Measurements from ENCODE around the gene RANBP10. TPM values are rescaled to one million over a fixed set of nuclear protein-coding genes. Genes with fewer than 3 reads are reported as not detected.
"Not testable (repeated sequence)": the region's sequence is repeated elsewhere in the genome, so short reads cannot be mapped to it uniquely, and the experiment has no call there.

Gene RANBP10
- total RNA-seq, 2 donors from 2014 or later = 14.1 to 14.5 TPM

DNA sequence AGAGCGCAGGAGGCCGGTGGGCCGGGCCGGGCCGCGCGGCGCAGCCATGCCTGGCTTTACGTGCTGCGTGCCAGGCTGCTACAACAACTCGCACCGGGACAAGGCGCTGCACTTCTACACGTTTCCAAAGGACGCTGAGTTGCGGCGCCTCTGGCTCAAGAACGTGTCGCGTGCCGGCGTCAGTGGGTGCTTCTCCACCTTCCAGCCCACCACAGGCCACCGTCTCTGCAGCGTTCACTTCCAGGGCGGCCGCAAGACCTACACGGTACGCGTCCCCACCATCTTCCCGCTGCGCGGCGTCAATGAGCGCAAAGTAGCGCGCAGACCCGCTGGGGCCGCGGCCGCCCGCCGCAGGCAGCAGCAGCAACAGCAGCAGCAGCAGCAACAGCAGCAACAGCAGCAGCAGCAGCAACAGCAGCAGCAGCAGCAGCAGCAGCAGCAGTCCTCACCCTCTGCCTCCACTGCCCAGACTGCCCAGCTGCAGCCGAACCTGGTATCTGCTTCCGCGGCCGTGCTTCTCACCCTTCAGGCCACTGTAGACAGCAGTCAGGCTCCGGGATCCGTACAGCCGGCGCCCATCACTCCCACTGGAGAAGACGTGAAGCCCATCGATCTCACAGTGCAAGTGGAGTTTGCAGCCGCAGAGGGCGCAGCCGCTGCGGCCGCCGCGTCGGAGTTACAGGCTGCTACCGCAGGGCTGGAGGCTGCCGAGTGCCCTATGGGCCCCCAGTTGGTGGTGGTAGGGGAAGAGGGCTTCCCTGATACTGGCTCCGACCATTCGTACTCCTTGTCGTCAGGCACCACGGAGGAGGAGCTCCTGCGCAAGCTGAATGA lies 36.4 kb upstream of the RANBP10 start:
- Histone ChIP-seq H3K4me3 (peak overlapping the region; percentile 90), H3K27me3 (replicated peaks; ENCODE audit: insufficient read depth) (no peaks in the 10 kb centered on the region), H3K9me3 (no peaks in the 10 kb centered on the region), H3K36me3 (no peaks in the 10 kb centered on the region), H3K27ac (peak overlapping the region; percentile 97 to 99), H3K4me1 (ENCODE audit: control insufficient read depth in 1 of 2, low read depth in 2 of 2) (peaks cover 32 to 37% of the 10 kb centered on the region in 2 donors)
- TF ChIP-seq, protein P1, sequence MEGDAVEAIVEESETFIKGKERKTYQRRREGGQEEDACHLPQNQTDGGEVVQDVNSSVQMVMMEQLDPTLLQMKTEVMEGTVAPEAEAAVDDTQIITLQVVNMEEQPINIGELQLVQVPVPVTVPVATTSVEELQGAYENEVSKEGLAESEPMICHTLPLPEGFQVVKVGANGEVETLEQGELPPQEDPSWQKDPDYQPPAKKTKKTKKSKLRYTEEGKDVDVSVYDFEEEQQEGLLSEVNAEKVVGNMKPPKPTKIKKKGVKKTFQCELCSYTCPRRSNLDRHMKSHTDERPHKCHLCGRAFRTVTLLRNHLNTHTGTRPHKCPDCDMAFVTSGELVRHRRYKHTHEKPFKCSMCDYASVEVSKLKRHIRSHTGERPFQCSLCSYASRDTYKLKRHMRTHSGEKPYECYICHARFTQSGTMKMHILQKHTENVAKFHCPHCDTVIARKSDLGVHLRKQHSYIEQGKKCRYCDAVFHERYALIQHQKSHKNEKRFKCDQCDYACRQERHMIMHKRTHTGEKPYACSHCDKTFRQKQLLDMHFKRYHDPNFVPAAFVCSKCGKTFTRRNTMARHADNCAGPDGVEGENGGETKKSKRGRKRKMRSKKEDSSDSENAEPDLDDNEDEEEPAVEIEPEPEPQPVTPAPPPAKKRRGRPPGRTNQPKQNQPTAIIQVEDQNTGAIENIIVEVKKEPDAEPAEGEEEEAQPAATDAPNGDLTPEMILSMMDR (IDR thresholded peaks at IDR 0.05) = peak; percentile 43
- no peak for DNase-seq (ENCODE audit: low spot score)
- peak; percentile 11 for ATAC-seq (ENCODE audit: insufficient number of reproducible peaks, low FRiP score, low read depth)

DNA sequence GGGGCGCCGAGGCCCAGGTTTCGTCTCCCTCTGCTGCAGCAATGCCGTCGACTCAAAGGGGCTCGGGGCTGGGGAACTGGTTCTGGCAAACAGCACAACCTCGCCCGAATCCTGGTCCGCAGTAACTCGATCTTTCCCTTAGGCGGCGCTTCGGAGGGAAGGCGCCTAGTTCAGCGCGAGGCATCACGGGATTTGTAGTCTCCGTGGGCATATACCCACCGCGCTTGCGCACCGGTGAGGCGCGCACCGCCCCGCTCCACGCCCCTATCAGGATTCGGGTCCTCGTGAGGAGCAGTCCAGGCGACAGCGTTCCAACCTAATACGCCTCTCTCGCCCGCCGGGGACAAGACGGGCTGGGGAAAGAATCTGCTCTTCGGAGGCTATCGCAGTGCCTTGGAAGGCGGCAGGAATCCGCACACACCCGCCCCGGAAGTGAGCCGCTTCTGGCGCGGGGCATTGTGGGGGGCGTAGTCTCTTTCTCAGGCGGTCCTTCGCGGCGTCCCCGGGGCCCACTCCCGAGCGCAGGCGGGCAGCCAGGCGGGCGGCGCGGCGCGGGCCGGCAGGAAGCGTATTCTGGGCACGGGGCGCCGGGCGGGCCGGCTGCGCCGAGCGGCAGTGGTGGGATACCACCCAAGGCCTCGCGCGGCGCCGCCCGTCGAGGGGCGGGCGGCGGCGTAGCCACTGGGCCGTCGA lies 35.6 kb upstream of the RANBP10 start, which contains the start of gene THAP11:
TSS of gene THAP11 (plus strand) at position 505 of the 693 bp plus-strand sequence. CDS start 235 bp downstream, outside the sequence.
- Histone ChIP-seq H3K27me3 (replicated peaks; ENCODE audit: insufficient read depth) (no peaks in the 10 kb centered on the region), H3K4me1 (ENCODE audit: control insufficient read depth in 1 of 2, low read depth in 2 of 2) (peaks cover 31 to 34% of the 10 kb centered on the region in 2 donors), H3K36me3 (no peaks in the 10 kb centered on the region), H3K27ac (peak within 1 kb of the TSS; percentile 97 to 99), H3K9me3 (no peaks in the 10 kb centered on the region), H3K4me3 (peak within 1 kb of the TSS; percentile 90)
- peak; percentile 81 for DNase-seq (ENCODE audit: low spot score)
- TF ChIP-seq, protein P1 (IDR thresholded peaks at IDR 0.05) = peak; percentile 87
- ATAC-seq (ENCODE audit: insufficient number of reproducible peaks, low FRiP score, low read depth) = peak; percentile 90

DNA sequence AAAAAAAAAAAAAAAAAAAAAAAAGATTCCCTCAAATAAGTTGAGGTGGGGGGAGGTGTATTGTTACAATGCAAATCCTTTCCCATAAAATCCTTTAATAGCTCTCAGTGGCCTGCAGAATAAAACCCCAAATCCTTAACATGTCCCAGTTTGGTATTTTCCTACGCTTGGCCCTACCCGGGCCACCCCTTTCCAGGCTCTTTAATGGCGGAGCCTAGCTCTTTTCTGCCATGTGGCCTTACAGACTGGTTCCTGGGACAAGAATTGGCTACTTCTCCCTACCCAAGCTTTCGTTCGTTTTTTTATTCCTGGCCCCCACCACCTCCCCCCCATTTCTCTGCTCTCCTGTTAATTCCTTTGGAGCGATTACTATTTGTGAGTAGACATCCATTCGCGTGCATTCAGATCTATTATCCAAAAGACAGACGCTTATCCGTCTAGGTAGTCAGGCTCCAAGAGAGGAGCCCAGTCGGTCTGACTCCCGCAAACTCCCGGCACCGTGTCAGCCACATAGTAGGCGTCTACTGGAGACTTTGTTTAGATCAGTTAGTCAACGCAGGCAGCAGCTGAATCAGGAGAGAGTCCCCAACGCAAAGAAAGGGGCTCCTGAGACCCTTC lies 34.9 kb upstream of the RANBP10 start:
- H3K27me3 ChIP-seq (replicated peaks; ENCODE audit: insufficient read depth) = no peaks in the 10 kb centered on the region
- H3K9me3 ChIP-seq = no peaks in the 10 kb centered on the region
- H3K4me1 ChIP-seq (ENCODE audit: control insufficient read depth in 1 of 2, low read depth in 2 of 2) = peaks cover 31 to 34% of the 10 kb centered on the region in 2 donors
- H3K36me3 ChIP-seq = no peaks in the 10 kb centered on the region
- peak overlapping the region; percentile 90 for H3K4me3 ChIP-seq
- ATAC-seq (ENCODE audit: insufficient number of reproducible peaks, low FRiP score, low read depth) (no peak), DNase-seq (ENCODE audit: low spot score) (no peak)
- peak overlapping the region; percentile 97 to 99 for H3K27ac ChIP-seq
- TF ChIP-seq, protein P1 (IDR thresholded peaks at IDR 0.05) = no peak

DNA sequence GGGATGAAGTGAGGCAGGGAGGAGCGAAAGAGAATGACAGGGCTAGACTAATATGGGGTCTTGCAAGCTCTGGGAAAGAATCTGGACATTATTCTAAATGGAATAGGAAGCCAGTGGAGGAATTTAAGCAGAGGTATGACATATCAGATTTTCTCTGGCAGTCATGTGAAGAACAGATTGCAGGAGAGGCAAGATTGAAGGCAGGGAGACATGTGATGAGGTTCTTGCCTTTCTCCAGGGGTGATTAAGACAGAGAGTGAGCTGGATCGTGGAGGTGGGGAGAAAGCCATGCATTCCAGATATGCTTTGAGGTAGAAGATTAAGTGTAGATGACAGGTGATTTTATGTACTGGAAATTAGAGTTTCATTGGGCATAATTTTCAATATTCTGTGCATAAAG lies 31.5 kb upstream of the RANBP10 start:
- peaks cover 9 to 11% of the 10 kb centered on the region in 2 donors for H3K4me1 ChIP-seq (ENCODE audit: control insufficient read depth in 1 of 2, low read depth in 2 of 2)
- H3K9me3 ChIP-seq = no peaks in the 10 kb centered on the region
- no peak overlapping the region for H3K27ac ChIP-seq
- ATAC-seq (ENCODE audit: insufficient number of reproducible peaks, low FRiP score, low read depth) = no peak
- H3K36me3 ChIP-seq = no peaks in the 10 kb centered on the region
- no peak for DNase-seq (ENCODE audit: low spot score)
- TF ChIP-seq, protein P1 (IDR thresholded peaks at IDR 0.05) = no peak
- no peak overlapping the region for H3K4me3 ChIP-seq
- H3K27me3 ChIP-seq (replicated peaks; ENCODE audit: insufficient read depth) = no peaks in the 10 kb centered on the region

DNA sequence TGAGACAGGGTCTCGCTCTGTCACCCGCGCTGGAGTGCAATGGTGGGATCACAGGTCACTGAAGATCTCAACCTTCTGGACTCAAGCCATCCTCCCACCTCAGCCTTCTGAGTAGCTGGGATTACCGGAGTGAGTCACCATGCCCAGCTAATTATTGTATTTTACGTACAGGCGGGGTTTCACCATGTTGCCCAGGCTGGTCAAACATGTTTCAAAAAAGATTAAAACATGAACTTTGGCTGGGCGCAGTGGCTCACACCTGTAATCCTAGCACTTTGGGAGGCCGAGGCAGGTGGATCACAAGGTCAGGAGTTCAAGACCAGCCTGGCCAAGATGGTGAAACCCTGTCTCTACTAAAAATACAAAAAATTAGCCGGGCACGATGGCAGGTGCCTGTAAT lies 30.8 kb upstream of the RANBP10 start:
- not testable (repeated sequence) for H3K4me3 ChIP-seq; H3K27ac ChIP-seq; H3K27me3 ChIP-seq (replicated peaks; ENCODE audit: insufficient read depth); H3K36me3 ChIP-seq; ATAC-seq (ENCODE audit: insufficient number of reproducible peaks, low FRiP score, low read depth); H3K9me3 ChIP-seq; DNase-seq (ENCODE audit: low spot score)
- H3K4me1 ChIP-seq (ENCODE audit: control insufficient read depth in 1 of 2, low read depth in 2 of 2) = peaks cover 12 to 13% of the 10 kb centered on the region in 2 donors
